Fibroblast of peridontal ligament (primary cell): ENCODE measurements around the gene RNF2.
"Not testable (repeated sequence)": the region's sequence is repeated elsewhere in the genome, so short reads cannot be mapped to it uniquely, and the experiment has no call there.

Experiments
- DNase-seq: peaks from one replicate; pipeline ENCODE4 v3.0.0-alpha.2; 2010; ENCODE audit errors: extremely low read depth

The RNF2 gene

DNA sequence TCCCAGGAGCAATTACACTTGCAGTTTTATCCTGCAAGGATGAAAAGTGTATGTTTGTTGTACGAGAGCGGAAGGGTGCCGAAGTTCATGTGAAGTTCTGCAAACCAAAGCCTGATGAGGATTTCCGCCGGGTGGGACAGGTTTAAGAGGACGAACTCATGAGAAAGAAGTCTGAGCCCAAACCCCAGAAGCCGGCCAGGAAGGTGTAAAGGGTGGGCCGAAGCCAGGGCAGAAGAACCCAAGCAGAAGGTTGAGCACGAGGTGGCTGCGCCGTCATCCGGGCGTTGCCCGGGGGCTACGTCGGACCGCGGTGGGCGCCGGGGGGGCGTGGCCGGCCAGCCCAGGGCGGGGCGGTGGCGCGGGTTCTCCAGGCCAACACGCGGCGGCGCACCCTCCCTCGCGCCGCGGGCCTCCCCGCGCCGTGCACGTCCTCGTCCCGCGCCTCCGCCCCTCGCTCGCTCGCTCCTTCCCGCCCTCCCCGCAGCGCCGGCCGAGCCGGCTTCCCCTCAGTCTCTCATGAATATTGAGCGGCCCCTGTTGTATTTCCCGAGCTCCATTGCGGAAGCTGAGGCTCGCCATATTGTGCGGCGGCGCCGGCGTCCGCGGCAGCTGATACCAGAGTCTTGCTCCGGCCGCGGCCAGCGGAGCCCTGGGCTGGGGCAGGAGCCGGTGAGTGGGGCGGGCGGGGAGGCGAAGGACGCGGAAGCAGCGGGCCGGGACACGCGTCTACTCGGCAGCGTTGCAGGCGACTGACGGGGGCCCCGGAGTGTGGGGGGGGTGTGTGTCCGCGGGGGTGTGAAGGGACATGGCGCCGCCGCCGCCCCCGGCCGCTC, at the start of gene RNF2:
TSS of gene RNF2 (plus strand) at position 578 of the 833 bp plus-strand sequence. CDS start 41,996 bp downstream, outside the sequence.
- peak; percentile 63 for DNase-seq

DNA sequence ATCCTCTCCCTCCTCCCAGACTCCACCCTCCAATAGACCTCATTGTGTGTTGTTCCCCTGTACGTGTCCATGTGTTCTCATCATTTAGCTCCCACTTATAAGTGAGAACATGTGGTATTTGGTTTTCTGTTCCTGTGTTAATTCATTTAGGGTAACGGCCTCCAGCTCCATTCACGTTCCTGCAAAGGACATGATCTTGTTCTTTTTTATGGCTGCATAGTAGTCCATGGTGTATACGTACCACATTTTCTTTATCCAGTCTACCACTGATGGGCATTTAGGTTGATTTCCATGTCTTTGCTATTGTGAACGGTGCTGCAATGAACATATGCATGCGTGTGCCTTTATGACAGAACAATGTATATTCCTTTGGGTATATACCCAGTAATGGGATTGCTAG, 45.4 kb upstream of the RNF2 start:
- DNase-seq = not testable (repeated sequence)

DNA sequence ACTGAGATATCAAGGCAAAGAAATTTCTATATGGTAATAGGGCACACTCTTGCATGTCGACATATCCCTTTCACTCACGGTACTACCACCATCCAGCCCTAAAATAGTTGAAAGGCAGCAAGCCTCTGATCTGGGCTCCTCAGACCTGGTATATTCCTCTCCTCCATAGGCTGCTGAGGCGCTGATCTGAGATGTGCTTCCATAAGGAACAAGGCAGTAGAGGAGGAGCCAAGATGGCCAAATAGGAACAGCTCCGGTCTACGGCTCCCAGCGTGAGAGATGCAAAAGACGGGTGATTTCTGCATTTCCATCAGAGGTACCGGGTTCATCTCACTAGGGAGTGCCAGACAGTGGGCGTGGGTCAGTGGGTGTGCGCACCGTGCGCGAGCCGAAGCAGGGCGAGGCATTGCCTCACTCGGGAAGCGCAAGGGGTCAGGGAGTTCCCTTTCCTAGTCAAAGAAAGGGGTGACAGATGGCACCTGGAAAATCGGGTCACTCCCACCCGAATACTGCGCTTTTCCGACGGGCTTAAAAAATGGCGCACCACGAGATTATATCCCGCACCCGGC, 44.0 kb upstream of the RNF2 start:
- DNase-seq = not testable (repeated sequence)

DNA sequence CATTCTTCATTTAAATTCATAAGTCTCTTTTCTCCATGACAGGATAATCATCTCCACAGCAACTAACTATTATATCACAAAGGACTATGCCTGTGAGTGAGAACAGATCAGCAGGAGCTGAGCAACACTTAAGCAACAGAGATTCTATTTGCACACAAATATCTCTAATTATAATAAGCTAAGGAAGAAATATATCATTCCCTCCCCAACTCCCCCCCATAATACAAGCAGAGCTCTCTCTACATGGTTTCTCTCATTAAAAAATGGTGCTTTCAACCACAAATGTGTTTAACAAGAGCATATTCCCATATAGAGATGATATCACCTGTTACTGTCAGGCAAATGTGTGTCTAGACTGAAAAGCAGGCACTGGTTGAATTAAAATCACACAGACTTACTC, 36.5 kb upstream of the RNF2 start:
- DNase-seq = no peak

DNA sequence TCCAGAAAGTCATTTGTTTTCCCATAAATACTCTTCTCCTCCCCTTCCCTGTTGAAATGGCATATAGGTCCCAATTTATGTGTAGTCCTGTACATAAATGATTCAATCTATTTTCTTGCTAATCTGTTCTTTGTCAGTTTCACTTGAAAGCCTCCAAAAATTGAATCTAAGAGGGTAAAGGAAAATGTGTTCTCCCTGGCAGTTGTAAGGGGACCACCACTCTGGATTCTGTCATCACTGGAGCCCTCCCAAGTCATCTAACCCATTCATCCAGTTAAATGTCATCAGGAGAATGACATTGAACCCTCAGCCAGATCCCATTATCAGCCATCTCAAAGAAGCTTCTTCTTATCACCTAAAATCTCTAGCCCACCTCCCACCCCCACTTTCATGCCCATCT, 35.0 kb upstream of the RNF2 start:
- DNase-seq = no peak

DNA sequence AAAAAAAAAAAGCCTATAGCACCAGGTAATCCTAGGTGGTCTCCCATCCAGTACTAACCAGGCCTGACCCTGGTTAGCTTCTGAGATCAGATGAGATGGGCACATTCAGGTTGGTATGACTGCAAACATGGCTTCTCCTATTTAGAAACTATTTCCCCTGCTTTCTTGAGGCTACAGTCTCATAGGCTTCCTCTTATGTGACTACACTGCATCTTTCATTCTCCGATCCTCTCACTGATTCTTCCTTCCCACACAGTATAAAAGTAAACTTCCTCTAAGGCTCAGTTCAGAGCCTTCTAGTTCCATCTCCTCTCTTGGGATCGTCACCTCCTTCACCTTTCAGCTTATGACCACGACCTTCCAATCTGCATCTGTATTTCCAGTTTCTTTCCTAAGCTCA, 30.4 kb upstream of the RNF2 start:
- no peak for DNase-seq

DNA sequence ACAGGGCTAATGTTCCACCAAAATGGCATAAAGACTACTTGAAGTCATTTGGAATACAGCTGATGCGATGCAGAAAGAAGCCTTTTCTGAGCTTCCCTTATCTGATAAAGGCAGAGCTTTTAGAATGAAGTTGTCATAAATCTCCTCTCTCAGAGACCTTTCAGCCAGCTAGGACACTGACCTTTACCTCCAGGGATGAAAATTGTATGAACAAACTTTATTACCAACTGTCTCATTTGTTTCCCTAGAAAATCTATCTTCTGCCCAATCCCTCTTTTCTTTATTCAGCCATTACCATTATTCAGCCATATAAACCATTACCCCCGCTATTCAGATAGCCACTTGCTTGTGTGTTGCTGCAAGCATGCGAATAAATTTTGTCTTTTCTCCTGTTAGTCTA, 29.7 kb upstream of the RNF2 start:
- no peak for DNase-seq

DNA sequence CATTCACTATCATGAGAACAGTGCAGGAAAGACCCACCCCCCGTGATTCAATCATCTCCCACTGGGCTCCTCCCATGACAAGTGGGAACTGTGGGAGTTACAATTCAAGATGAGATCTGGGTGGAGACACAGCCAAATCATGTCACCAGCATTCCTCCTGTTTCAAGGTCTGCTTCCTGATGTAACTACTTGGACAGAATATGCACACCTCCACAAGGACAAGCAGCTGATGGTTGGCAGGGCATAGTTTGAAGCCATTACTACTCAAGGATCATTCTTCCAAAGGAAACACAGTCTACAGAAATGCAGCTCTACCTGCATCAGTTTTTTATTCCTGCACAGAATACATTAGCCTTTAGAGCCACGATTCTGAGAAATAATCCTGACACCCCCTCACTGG, 28.5 kb upstream of the RNF2 start:
- no peak for DNase-seq

DNA sequence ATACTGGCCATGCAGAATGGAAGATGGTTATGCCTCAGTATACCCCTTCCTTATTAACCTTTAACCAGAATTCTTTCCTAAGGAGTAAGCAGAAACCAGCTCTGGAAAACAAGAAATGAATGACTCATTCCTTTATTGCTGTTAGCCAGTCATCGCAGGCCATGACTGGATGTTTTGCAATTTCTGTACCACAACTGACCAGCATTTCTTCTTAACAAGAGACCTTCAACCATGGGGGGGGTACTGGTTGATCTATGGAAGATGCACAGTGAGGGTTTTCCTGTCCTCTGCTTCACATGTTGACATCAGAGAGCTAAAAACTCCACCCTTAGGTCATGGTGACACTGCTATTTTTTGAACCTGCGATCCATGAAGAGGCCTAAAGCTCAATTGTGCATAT, 28.0 kb upstream of the RNF2 start:
- peak; percentile 88 for DNase-seq

DNA sequence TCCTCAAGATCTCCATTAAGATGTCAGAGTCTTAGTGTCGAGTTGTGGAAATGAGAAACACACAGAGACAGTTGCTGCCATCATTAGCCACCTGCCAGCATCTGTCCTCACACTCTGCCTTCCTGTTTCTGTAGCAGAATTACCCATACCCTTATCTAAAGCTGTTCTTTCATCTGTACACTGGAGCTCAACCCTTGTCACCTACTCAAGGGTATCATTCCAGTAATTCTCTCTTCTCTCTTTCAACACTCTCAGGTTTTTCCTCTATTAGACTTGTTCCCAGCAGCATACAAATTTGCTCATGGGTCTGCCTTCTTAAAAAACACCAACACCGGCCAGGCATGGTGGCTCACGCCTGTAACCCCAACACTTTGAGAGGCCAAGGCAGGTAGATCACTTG, 27.4 kb upstream of the RNF2 start:
- no peak for DNase-seq

DNA sequence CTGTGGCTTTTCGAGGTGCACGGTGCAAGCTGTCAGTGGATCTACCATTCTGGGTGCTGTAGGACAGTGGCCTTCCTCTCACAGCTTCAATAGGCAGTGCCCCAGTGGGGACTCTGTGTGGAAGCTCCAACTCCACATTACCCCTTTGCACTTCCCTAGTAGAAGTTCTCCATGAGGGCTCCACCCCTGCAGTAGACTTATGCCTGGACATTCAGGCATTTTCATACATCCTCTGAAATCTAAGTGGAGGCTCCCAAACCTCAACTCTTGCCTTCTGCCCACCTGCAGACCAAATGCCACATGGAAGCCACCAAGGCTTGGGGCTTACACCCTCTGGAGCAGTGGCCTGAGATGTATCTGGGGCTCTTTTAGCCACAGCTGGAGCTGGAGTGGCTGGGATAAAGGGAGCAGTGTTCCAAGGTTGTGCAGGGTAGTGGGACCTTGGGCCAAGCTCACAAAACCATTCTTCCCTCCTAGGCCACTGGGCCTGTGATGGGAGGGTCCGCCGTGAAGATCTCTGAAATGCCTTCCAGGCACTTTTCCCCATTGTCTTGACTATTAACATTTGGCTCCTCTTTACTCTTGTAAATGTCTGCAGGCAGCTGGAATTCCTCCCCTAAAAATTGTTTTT, 18.0 kb upstream of the RNF2 start:
- no peak for DNase-seq

DNA sequence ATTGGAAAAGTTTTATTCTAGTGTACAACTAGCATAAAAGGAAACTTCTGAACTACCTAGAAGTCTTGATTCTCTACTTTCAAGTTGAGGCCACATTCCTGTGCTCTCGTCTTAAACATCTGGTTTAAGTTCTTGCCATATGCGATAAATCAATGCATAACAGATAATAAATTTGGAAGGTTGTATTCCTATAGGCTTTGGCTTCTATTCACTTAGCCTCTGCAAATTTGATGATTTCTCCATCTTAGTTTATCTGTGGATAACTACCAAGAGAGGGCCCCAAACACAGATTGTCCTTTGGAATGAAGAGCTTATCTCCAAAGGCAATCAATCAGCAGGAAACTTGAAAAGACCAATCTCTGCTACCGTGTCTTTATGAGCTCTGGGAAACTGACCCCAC, 11.7 kb upstream of the RNF2 start:
- no peak for DNase-seq

DNA sequence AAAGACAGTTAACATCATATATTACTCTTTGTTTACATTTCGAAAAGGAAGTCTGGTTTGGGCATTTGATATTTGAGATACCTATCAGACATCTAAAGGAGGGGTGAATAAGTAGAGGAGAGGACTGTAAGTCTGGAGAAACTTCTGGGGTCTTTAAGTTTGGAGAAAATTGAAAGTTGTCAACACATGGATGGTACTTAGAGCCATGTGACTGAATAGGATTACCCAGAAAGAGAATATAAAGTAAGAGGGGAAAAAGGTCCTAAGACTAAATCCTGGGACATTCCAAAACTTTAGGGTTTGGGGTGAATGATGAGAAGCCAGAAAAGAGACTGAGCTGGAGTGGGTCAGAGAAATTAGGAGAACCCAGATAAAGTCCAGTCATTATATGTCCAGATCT, 10.1 kb upstream of the RNF2 start:
- no peak for DNase-seq

DNA sequence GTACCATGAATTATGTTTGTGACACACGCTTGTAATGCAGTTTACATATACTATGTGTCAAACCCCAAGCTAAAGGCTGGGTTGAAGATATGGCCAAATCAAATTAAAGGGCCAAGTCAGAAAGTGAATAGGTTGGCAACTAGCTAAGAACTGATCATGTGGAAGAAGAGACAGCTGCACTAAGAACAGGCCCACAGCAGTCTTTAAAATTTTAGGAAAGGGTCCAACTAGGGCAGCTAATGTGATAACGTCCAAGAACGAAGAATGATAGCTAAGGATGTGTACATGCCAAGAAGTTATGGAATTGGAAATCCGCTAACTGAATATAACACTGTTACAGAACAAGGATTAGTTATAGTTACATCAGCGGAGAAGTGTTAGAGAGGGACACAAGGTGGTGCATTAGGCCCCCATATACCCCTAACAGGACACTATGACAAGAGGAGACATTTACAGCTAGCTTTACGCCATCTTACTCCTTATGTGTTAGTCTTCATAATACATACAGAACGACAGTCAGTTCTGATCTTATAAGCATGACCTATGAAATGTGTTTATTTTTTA, 6.5 kb upstream of the RNF2 start:
- no peak for DNase-seq

DNA sequence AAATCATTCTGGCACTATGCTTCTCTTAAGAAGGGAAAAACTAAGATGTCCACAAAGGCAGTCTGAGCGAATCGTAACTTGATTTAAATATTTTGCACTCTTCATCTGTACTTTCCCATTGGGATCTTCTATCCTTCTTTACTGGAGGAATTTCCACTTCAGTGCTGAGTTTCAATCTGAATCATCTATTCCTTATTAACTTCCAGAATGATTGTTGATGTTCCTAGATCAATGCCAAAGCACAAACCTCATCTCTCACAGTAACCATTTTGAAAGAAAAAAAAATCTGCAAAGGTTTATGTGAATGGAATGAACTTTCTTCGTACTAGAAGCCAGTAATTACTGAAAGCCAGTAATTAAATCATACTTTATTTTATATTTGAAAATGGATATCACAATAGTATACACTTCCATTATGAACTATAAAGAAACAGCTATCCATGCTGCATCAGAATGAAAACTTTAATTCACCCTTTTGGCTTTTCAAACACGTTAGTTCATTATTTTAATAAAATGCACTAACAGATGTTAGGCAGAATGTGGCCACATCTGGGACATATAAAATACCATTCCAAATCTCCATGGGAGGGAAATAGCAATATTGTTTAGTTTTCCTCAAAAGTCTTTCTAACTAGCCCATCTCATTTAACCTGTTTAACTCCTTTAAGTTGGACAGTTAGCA, 5.5 kb upstream of the RNF2 start:
- DNase-seq = no peak

DNA sequence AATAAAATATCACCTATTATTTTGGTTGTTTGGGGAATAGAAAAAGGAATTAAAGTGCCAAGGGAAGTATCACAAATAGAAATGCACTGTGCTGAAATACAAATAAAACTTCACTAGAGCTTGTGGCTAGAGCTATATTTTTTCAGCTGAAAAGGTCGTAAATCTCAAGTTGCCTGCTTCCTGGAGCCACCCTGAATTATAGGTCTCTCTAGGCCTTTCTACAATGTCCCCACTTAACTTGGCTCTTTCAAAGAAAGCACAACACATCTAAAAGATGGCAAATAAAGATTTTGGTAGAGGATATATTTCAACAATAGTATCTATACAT, 5.0 kb upstream of the RNF2 start:
- DNase-seq = no peak

DNA sequence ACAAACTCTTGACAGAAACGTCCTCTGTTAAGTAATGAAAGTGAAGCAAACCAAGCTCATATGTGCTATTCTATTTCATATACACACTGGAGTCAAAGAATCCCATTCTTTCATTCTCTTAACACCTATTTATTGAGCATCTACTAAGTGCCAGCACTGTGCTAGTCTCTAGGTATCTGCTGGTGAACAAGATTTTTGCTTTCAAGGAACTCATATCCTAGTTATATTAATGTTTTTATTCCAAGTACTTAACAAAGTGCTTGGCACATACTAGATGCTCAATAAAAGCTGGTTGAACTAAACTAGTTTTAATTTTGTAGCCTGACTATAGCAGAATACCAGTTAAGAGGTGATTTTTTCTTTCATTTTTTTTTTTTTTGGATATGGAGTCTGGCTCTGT, 3.6 kb upstream of the RNF2 start:
- DNase-seq = no peak

DNA sequence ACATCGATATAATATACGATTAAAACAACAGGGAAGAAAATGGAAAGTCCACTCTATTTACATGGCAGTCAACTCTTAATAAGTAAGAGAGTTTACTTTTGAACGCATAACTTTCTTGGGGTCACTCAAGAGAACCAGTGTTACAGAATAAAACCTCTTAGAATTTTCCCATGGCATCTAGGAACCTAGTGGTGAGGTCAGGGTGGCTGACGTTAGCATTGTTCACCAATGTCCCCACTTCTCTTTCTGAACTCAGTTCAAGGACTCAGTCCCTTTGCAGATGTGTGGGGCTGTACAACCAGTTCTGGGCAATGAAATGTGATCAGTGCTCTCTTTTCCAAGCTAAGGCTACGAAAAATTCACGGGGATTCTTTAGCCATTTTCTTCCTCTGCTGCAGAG, 2.6 kb upstream of the RNF2 start:
- DNase-seq = no peak

DNA sequence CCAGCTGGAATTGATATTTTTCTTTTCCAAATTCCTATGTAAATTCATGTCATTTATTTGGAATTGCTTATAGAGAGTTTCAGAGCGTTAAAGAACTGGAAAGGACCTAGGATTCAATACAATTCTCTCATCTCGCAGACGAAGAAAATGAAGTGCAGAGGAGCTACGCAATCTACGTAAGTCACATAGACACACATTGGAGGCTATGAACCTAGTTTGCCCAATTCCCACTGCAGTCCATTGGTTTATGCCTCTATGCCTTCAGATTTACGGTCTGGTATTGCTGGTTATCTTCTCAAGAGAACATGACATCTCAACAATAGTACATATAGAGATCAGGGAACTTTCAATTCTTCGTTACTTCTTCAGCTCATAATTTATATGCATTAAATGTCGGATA, 971 bp upstream of the RNF2 start:
- DNase-seq = no peak

DNA sequence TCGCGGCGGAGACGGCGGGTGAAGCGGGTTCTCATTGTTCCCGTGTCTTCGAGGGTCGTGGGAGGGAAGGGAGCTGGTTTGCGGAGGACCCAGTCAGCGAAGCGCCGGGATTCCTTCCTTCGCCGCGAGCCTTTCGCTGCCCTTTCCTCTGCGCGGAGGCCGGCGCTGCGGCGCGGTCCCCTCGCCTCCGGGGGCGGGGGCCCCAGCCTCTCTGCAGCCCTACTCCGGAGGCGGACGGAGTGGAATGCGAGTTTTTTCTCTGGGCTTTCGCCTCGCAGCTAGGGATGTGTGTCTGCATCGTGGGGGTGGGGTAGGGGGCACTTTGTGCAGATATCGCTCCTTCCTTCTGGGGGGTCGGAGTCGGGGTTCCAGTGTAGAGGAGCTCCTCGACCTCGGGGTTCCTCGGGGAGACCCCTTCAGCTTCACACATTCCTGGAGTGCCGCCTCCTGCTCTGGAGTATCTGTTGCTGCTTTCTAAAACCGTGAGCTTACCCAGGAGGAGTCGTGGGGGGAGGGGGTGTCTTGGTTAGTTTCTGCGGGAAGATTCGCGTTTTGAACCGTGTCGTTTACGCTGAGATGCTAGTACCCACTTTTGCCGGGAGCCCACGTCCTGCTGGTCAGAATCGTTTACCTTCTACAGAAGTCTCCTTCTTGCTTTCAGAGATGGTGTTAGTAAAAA, 595 bp downstream of the RNF2 start:
- DNase-seq = peak; percentile 18

DNA sequence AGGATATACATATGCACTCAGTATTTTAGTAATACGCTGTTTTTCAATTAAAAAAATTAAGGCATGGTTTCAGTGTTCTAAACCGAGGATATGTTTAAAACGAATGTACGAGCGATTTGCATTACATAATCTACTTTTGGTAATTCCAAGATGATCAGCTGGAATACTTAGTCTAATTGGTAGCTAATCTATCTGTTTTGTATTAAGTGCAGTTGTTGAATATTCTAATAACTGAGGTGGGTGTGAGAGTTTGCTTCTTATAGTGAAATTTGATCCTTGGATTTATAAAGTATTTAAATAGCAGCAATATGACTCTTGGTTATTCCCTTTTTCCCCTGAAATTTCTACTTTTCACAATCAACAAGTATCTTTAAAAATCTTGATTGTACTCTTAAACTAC, 1.3 kb downstream of the RNF2 start:
- DNase-seq = peak; percentile 6

DNA sequence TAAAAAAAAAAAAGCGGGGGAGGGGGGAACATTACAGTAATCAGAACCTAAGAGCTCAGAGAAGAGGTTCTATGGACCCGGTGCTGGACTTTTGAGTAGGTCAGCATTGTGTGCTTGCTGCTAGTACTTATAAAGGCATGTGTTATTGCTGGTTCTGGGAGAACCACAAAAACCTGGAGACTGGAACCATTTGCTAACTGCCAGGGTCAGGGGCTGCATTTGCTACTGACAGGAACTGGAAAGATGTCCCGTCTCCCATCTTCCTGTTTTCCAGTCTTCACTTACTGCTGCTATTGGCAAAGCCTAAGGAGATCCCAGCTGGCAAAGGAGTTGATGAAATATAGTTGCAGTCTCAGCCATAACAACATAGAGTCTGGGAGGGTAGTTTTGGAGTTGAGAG, 4.3 kb downstream of the RNF2 start:
- no peak for DNase-seq
